ENCODE data around the gene PA2G4.

- TF ChIP-seq CTCF (IDR thresholded peaks at IDR 0.05), result no peak
- TF ChIP-seq EP300 (IDR thresholded peaks at IDR 0.05), result no peak
These were observed 2.9 kb downstream of the PA2G4 start for GRCh38 chr12:56107242-56107641.

All from tibial nerve (tissue), 4 donors.